ENCODE results near the gene TEX26.

Gene TEX26

DNA sequence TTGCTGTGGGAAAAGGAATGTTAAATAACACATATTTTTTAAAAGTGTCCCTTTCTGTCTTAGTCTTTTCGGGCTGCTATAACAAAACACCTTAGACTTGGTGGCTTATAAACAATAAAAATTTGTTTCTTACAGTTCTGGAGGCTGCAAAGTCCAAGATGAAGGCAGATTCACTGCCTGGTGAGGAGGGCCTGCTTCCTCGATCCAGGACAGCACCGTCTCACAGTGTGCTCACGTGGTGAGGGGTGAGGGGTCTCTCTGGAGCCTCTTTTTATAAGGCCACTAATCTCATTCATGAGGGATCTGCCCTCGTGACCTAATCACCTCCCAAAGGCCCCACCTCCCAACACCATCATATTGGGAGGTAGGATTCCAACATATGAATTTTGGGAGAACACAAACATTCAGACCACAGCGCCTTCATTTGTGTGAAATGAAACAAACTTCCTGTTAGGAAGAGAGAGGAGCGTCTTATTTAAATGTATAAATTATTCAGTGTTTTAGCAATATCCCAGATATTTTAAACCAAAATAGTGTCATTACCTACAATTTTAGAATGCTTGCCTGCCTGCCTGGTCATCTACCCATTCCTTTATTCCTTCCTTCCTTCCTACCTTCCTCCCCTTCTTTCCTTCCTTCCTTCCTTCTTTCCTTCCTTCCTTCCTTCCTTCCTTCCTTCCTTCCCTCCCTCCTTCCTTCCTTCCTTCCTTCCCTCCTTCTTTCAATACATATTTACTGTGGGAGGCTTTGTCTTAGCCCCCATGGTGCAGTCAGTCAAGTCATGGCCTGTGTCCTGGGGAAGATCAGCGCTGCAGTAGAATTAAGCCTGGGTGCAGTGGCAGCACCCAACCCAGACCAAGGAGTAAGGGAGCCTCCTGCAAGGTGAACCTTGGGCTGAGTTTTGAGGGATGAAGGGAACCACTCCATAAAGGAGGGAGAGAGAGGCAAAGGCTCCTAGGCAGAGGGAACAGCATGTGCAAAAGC lies 84.2 kb downstream of the TEX26 start:
- no peak for DNase-seq

DNA sequence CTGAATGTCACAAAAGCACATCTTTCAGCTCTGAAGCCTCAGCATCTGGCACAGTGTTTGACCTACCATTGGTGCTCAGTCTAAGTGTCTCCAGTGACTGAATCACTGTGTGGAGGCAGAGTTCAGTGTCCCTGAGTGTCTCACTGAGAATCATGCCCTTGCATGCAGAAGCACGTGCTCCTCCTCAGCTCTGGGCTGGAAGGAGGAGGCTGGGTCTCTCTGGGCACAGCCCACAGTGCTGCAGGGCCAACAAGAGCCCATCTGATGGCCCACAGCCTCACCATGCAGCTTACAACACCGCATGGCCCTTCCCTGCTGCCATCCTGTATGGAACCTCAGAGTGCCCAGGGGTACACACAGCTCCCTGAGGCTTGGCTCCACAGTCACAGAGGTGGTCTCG lies 86.1 kb downstream of the TEX26 start:
- no peak for DNase-seq

DNA sequence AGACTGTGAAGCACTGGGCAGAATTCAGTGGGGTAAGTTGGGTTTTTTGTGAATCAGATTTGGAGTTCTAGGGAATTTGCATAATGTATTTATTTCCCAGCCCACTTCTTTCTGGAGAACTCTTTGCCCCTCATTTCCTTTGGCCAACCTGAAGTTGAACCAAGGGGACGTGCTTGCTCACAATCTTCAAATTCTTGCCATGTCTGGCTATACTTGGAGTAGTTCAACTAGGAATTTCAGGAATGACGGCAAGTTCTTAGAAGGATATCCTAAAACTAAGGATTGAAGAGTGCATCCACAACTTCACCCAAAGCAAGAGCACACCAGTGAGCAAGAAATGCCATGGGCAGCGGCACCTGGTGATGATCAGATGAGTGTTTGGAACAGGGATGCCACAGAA lies 88.5 kb downstream of the TEX26 start:
- DNase-seq, result no peak

- no peak for DNase-seq
Observed at GRCh38 chr13:31022288-31022895, 89.9 kb downstream of the TEX26 start.

DNA sequence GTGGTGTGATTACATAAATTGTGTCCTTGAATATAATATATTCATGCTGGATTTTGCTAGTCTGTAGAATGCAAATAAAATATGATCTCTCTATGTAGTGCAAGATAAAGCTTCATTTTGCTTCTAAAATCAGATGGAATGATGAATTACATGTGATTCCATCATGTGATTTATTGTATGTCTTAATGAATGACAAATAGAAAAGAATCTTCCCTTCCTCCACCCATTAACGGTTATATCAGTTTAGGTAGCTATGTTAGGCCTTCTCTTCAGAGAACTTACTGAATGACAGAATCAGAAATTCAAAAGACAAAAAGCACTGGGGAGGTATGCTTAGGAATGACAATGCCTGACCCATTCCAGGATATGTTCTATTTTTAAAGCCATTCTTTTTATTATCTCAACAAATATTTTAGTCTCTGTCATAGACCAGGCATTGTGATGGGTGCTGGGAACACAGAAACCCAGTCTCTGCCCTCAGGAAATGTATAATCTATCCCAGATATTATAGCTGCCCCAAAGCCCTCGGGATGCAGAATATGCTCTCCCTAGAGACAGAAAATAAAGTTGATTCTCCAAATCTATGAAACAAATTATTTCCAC lies 90.6 kb downstream of the TEX26 start:
- DNase-seq, result no peak

Data from NK-92 treated with Interleukin-12 subunit alpha and Interleukin-12 subunit beta, amount 100 ng/mL, for 24 hours (cell line).